GM12872 (cell line): ENCODE measurements around the gene MRPS22.
A peak's percentile ranks its signal among the peaks of the same experiment; 100 is the strongest.

Source experiments
- CTCF ChIP-seq: IDR thresholded peaks from 3 replicates; pipeline ENCODE4 v1.5.1; 2011; ENCODE audit warnings: low read depth, mild to moderate bottlenecking, low read length, moderate library complexity; ENCODE audit not compliant: insufficient read depth

The MRPS22 gene

GRCh38 chr3:139339219-139339906, 4.5 kb upstream of the MRPS22 start:
- TF ChIP-seq CTCF = no peak

- TF ChIP-seq CTCF = no peak
Measured at GRCh38 chr3:139340784-139341183, 3.0 kb upstream of the MRPS22 start.

- TF ChIP-seq CTCF = no peak
Measured at GRCh38 chr3:139342054-139342453, 1.8 kb upstream of the MRPS22 start.

GRCh38 chr3:139346771-139347170, 3.0 kb downstream of the MRPS22 start:
- TF ChIP-seq CTCF = no peak

GRCh38 chr3:139353920-139354556, 10.2 kb downstream of the MRPS22 start:
- TF ChIP-seq CTCF = peak; percentile 67

- no peak for TF ChIP-seq CTCF
Measured at GRCh38 chr3:139354661-139355060, 10.8 kb downstream of the MRPS22 start.

- no peak for TF ChIP-seq CTCF
Measured at GRCh38 chr3:139355476-139355875, 11.7 kb downstream of the MRPS22 start.
